Caco-2 (cell line): Measurements from ENCODE around the gene AQP9. TPM values are rescaled to one million over a fixed set of nuclear protein-coding genes. Genes with fewer than 3 reads are reported as not detected.

Experiments
- BruUV-seq: library from RNA; stranded (reverse); fragments of 400-500 nt; replicated peaks from 2 replicates; lab custom pipeline; 2021; lab: Mats Ljungman, UMichigan
- CTCF ChIA-PET: fragments of 300-600 bp; sonication (Branson Sonifier 250); formaldehyde crosslinking; loops from one replicate; lab custom pipeline; 2022; ENCODE audit warnings: antibody characterized with exemption; lab: Charles Lee
- POLR2A ChIA-PET: fragments of 300-600 bp; sonication (Branson Sonifier 250); formaldehyde crosslinking; loops from one replicate; lab custom pipeline; 2022; ENCODE audit warnings: antibody characterized with exemption; lab: Charles Lee
- DNase-seq, 2 experiments: peaks; one replicate each; pipeline versions ENCODE4 v3.0.0 to v3.0.0-alpha.2; 2020 to 2022
- H3K27me3 ChIP-seq: replicated peaks from 2 replicates; pipeline ENCODE4 v1.6.0; 2011; ENCODE audit warnings: low read length; ENCODE audit not compliant: control insufficient read depth, insufficient read depth
- H3K36me3 ChIP-seq: 2 replicates; pipeline ENCODE4 v1.5.1; 2011; ENCODE audit warnings: low read length; ENCODE audit not compliant: control insufficient read depth, insufficient read depth
- H3K4me1 ChIP-seq: fragments of 250-450 bp; sonication (Bioruptor Pico); 2 replicates; pipeline ENCODE4 v1.5.1; 2020; ENCODE audit warnings: mild to moderate bottlenecking
- H3K4me3 ChIP-seq: 2 replicates; pipeline ENCODE4 v1.5.1; 2011; ENCODE audit warnings: low read depth, mild to moderate bottlenecking, control low read depth, low read length
- H3K9me3 ChIP-seq: fragments of 250-450 bp; sonication (Bioruptor Pico); 2 replicates; pipeline ENCODE4 v1.5.1; 2020; ENCODE audit warnings: mild to moderate bottlenecking, moderate library complexity
- H3K27ac Mint-ChIP-seq: one replicate; pipeline ENCODE4 v1.8.0; 2022; ENCODE audit warnings: mixed read lengths; ENCODE audit not compliant: unreplicated experiment
- H3K27me3 Mint-ChIP-seq: one replicate; pipeline ENCODE4 v1.8.0; 2022; ENCODE audit warnings: mixed read lengths; ENCODE audit not compliant: insufficient read depth, unreplicated experiment
- H3K36me3 Mint-ChIP-seq: one replicate; pipeline ENCODE4 v1.8.0; 2022; ENCODE audit warnings: mild to moderate bottlenecking, mixed read lengths; ENCODE audit not compliant: insufficient read depth, unreplicated experiment
- H3K4me1 Mint-ChIP-seq: one replicate; pipeline ENCODE4 v1.8.0; 2022; ENCODE audit warnings: low read depth, mixed read lengths; ENCODE audit not compliant: unreplicated experiment
- H3K4me3 Mint-ChIP-seq: one replicate; pipeline ENCODE4 v1.8.0; 2022; ENCODE audit warnings: mild to moderate bottlenecking, moderate library complexity, mixed read lengths; ENCODE audit not compliant: unreplicated experiment
- H3K9me3 Mint-ChIP-seq: one replicate; pipeline ENCODE4 v1.8.0; 2022; ENCODE audit warnings: mixed read lengths; ENCODE audit not compliant: unreplicated experiment
- CTCF ChIP-seq, 2 experiments: fragments of 200-600 bp in 1 of 2; IDR thresholded peaks; 1 replicate in 1 of 2; 2 replicates in 1 of 2; pipeline versions ENCODE4 v1.5.1 to v1.8.0; 2011 to 2022; ENCODE audit warnings: antibody characterized with exemption in 1 of 2, control low read depth in 1 of 2, inconsistent platforms in 1 of 2, low read depth in 1 of 2, low read length in 1 of 2, mild to moderate bottlenecking in 1 of 2, moderate library complexity in 1 of 2; ENCODE audit not compliant: insufficient read depth in 1 of 2, severe bottlenecking in 1 of 2, unreplicated experiment in 1 of 2
- intact Hi-C: fragments of 100-400 bp; cut with micrococcal nuclease; formaldehyde crosslinking; loops from one replicate; pipeline ENCODE4 v1.10.0; 2022; ENCODE audit not compliant: unreplicated experiment
- total RNA-seq: library from RNA; stranded (reverse); gene quantifications from 2 replicates; pipeline ENCODE4 v1.2.3, GENCODE V29; 2022

The AQP9 gene
- total RNA-seq, 1 experiment from 2014 or later: not detected

- peaks cover 11% of the 10 kb centered on the region for H3K9me3 Mint-ChIP-seq
- H3K4me3 Mint-ChIP-seq: no peak overlapping the region
- no peaks in the 10 kb centered on the region for H3K9me3 ChIP-seq
- no peak overlapping the region for H3K27ac Mint-ChIP-seq
- H3K27me3 Mint-ChIP-seq: no peaks in the 10 kb centered on the region
- intact Hi-C loops: loop anchor here (10.0 kb wide), 2 partner anchors 242 to 642 kb away; no protein-coding TSS in a partner anchor
- CTCF ChIA-PET: interaction anchor here (1.4 kb wide), 1 partner anchor 527 kb away, joined by 5 read pairs; the partner anchor contains the start of gene ADAM10
- no peaks in the 10 kb centered on the region for H3K4me1 ChIP-seq
- H3K27me3 ChIP-seq: no peaks in the 10 kb centered on the region
- no TSS peak for BruUV-seq
- H3K4me3 ChIP-seq: no peak overlapping the region
- no peaks in the 10 kb centered on the region for H3K36me3 ChIP-seq
- POLR2A ChIA-PET: no interaction called here
- H3K4me1 Mint-ChIP-seq: no peaks in the 10 kb centered on the region
- no peaks in the 10 kb centered on the region for H3K36me3 Mint-ChIP-seq
- TF ChIP-seq CTCF (IDR thresholded peaks at IDR 0.05; ENCODE audit: insufficient read depth in 1 of 2, low read depth in 1 of 2, low read length in 1 of 2, severe bottlenecking in 1 of 2, unreplicated experiment in 1 of 2): no peak
- no peak for DNase-seq
These were observed 84.5 kb downstream of the AQP9 start for GRCh38 chr15:58222679-58223078.

GRCh38 chr15:58223432-58223831 lies 85.3 kb downstream of the AQP9 start:
- Histone ChIP-seq H3K9me3 (no peaks in the 10 kb centered on the region), H3K36me3 (no peaks in the 10 kb centered on the region), H3K27me3 (no peaks in the 10 kb centered on the region), H3K4me3 (no peak overlapping the region), H3K4me1 (no peaks in the 10 kb centered on the region; the same call in 1 of the 2 replicates)
- DNase-seq: no peak
- no peaks in the 10 kb centered on the region for H3K27me3 Mint-ChIP-seq
- H3K4me3 Mint-ChIP-seq: no peak overlapping the region
- H3K36me3 Mint-ChIP-seq: no peaks in the 10 kb centered on the region
- peaks cover 11% of the 10 kb centered on the region for H3K9me3 Mint-ChIP-seq
- intact Hi-C loops: loop anchor here (10.0 kb wide), 2 partner anchors 241 to 641 kb away; no protein-coding TSS in a partner anchor
- ChIA-PET POLR2A (no interaction called here), CTCF (interaction anchor here (1.4 kb wide), 1 partner anchor 526 kb away, joined by 5 read pairs; the partner anchor contains the start of gene ADAM10)
- H3K4me1 Mint-ChIP-seq: peaks cover 4% of the 10 kb centered on the region
- BruUV-seq: no TSS peak
- TF ChIP-seq CTCF (IDR thresholded peaks at IDR 0.05; ENCODE audit: insufficient read depth in 1 of 2, low read depth in 1 of 2, low read length in 1 of 2, severe bottlenecking in 1 of 2, unreplicated experiment in 1 of 2): no peak
- H3K27ac Mint-ChIP-seq: no peak overlapping the region

GRCh38 chr15:58224068-58224467 lies 85.9 kb downstream of the AQP9 start:
- H3K4me1 ChIP-seq: peaks cover 5% of the 10 kb centered on the region; the same call in 1 of the 2 replicates
- H3K4me3 Mint-ChIP-seq: no peak overlapping the region
- no peaks in the 10 kb centered on the region for H3K36me3 ChIP-seq
- H3K9me3 Mint-ChIP-seq: peaks cover 9% of the 10 kb centered on the region
- POLR2A ChIA-PET: no interaction called here
- H3K27me3 Mint-ChIP-seq: no peaks in the 10 kb centered on the region
- no peak overlapping the region for H3K4me3 ChIP-seq
- intact Hi-C loops: loop anchor here (10.0 kb wide), 2 partner anchors 241 to 641 kb away; no protein-coding TSS in a partner anchor
- H3K27me3 ChIP-seq: no peaks in the 10 kb centered on the region
- CTCF ChIA-PET: no interaction called here
- no TSS peak for BruUV-seq
- no peak overlapping the region for H3K27ac Mint-ChIP-seq
- no peak for TF ChIP-seq CTCF (IDR thresholded peaks at IDR 0.05; ENCODE audit: insufficient read depth in 1 of 2, low read depth in 1 of 2, low read length in 1 of 2, severe bottlenecking in 1 of 2, unreplicated experiment in 1 of 2)
- no peaks in the 10 kb centered on the region for H3K9me3 ChIP-seq
- H3K36me3 Mint-ChIP-seq: no peaks in the 10 kb centered on the region
- peaks cover 10% of the 10 kb centered on the region for H3K4me1 Mint-ChIP-seq
- DNase-seq: no peak
